ENCODE measurements around the gene FAM187B.

FAM187B gene

DNA sequence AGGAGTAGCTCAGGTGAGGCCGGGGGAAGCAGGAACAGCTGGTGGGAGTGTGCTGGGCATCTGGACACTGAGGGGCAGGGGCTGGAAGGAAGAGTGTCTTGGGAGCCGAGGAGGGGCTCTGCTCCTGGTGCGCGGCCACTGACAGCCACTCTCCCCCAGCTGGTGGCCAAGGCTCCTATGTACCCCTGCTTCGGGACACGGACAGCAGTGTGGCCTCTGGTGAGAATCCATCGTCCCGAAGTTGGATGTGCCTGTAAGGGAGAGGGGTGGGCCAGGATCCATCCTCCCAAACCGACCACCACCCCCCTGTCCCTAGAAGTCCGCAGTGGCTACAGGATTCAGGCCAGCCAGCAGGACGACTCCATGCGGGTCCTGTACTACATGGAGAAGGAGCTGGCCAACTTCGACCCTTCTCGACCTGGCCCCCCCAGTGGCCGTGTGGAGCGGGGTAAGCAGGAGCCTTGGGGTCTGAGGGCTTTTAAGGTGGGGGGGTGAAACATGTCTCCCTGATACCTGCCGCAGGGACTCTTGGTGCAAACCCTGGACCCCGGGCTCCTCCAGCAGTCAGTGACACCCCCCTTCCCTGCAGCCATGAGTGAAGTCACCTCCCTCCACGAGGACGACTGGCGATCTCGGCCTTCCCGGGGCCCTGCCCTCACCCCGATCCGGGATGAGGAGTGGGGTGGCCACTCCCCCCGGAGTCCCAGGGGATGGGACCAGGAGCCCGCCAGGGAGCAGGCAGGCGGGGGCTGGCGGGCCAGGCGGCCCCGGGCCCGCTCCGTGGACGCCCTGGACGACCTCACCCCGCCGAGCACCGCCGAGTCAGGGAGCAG lies 38.2 kb upstream of the FAM187B start:
- peak overlapping the region; percentile 55 for H3K4me3 ChIP-seq (replicated peaks; ENCODE audit: insufficient read depth, low read length)
- no peak for TF ChIP-seq POLR2AphosphoS5 (IDR thresholded peaks at IDR 0.05; ENCODE audit: low read depth)
- TF ChIP-seq, protein P1, sequence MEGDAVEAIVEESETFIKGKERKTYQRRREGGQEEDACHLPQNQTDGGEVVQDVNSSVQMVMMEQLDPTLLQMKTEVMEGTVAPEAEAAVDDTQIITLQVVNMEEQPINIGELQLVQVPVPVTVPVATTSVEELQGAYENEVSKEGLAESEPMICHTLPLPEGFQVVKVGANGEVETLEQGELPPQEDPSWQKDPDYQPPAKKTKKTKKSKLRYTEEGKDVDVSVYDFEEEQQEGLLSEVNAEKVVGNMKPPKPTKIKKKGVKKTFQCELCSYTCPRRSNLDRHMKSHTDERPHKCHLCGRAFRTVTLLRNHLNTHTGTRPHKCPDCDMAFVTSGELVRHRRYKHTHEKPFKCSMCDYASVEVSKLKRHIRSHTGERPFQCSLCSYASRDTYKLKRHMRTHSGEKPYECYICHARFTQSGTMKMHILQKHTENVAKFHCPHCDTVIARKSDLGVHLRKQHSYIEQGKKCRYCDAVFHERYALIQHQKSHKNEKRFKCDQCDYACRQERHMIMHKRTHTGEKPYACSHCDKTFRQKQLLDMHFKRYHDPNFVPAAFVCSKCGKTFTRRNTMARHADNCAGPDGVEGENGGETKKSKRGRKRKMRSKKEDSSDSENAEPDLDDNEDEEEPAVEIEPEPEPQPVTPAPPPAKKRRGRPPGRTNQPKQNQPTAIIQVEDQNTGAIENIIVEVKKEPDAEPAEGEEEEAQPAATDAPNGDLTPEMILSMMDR (IDR thresholded peaks at IDR 0.05; ENCODE audit: insufficient read depth, low read length), result no peak
- TF ChIP-seq SPI1 (IDR thresholded peaks at IDR 0.05; ENCODE audit: borderline replicate concordance, low read depth), result no peak
- no peak for TF ChIP-seq GABPA (IDR thresholded peaks at IDR 0.05; ENCODE audit: low read depth)
- TF ChIP-seq, protein P2, sequence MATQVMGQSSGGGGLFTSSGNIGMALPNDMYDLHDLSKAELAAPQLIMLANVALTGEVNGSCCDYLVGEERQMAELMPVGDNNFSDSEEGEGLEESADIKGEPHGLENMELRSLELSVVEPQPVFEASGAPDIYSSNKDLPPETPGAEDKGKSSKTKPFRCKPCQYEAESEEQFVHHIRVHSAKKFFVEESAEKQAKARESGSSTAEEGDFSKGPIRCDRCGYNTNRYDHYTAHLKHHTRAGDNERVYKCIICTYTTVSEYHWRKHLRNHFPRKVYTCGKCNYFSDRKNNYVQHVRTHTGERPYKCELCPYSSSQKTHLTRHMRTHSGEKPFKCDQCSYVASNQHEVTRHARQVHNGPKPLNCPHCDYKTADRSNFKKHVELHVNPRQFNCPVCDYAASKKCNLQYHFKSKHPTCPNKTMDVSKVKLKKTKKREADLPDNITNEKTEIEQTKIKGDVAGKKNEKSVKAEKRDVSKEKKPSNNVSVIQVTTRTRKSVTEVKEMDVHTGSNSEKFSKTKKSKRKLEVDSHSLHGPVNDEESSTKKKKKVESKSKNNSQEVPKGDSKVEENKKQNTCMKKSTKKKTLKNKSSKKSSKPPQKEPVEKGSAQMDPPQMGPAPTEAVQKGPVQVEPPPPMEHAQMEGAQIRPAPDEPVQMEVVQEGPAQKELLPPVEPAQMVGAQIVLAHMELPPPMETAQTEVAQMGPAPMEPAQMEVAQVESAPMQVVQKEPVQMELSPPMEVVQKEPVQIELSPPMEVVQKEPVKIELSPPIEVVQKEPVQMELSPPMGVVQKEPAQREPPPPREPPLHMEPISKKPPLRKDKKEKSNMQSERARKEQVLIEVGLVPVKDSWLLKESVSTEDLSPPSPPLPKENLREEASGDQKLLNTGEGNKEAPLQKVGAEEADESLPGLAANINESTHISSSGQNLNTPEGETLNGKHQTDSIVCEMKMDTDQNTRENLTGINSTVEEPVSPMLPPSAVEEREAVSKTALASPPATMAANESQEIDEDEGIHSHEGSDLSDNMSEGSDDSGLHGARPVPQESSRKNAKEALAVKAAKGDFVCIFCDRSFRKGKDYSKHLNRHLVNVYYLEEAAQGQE (IDR thresholded peaks at IDR 0.05; ENCODE audit: insufficient replicate concordance, low read depth), result no peak
- H3K27ac ChIP-seq (replicated peaks), result peak overlapping the region; percentile 93
- no peaks in the 10 kb centered on the region for H3K27me3 ChIP-seq (ENCODE audit: insufficient read depth, poor library complexity, severe bottlenecking)
- no peak for DNase-seq (ENCODE audit: low read depth in 1 of 2, low spot score in 1 of 2)

DNA sequence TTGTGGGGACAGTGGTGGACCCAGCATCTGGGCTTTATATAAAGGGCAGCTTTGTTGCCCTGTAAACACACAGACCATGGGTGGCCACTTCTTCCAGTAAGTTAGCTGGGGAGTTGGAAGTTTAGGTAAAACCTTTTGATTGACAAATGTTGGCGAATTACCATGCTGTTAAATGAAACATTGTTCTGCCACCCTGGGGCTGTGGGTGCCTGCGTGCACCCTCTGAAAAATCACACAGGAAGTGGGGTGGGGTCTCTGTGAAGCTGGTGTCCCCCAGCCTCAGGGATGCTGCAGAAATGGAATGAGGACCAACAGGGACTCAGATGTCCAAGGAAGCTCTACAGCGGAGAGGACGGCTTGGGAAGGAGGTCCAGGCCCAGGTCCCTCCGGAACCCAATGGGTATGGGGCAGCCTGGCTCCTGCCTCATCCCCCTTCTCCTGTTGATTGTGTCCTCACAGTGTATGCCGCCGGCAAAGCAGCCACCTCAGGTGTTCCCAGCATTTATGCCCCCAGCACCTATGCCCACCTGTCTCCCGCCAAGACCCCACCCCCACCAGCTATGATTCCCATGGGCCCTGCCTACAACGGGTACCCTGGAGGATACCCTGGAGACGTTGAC lies 37.5 kb upstream of the FAM187B start:
- TF ChIP-seq SPI1 (IDR thresholded peaks at IDR 0.05; ENCODE audit: borderline replicate concordance, low read depth), result no peak
- TF ChIP-seq, protein P1 (IDR thresholded peaks at IDR 0.05; ENCODE audit: insufficient read depth, low read length), result no peak
- TF ChIP-seq, protein P2 (IDR thresholded peaks at IDR 0.05; ENCODE audit: insufficient replicate concordance, low read depth), result no peak
- H3K27ac ChIP-seq (replicated peaks), result no peak overlapping the region

DNA sequence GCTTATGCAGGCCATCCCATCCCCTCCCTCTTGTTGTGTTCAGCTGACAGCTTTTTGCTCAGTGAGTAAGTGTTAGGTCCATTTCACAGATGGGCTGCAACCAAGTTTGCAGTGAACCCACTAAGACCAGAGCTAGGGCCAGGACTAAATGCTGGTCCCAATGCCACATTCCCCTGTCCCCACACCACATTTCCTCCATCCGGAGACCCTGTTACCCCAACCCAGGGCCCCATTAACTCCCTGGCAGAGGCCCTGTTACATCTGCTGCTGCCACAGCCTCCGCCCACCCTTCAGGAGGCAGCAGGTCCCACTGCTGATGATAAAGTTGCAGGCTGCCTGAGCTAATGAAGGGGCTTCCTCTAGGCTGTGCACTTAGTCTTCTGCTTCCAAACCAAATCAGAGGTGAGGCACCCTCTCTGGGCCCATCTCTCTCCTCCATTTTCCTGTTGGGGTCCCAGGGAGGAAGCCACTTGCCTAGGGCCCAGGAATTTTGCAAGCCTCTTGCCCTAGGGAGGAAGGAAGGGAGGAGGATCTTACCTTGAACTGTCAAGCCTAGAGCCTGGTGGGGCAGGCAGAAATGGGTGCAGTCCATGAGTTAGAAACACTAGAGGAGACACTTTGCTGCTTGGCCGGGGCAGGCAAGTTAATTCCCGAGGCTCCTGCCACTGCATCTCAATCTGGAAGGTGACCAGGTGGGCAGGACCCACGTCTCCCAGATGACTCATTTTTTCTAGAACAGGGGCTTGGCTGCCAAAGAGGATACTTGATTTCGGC lies 36.8 kb upstream of the FAM187B start:
- TF ChIP-seq GABPA (IDR thresholded peaks at IDR 0.05; ENCODE audit: low read depth) (no peak), SPI1 (IDR thresholded peaks at IDR 0.05; ENCODE audit: borderline replicate concordance, low read depth) (no peak), POLR2AphosphoS5 (IDR thresholded peaks at IDR 0.05; ENCODE audit: low read depth) (no peak)
- TF ChIP-seq, protein P1 (IDR thresholded peaks at IDR 0.05; ENCODE audit: insufficient read depth, low read length), result no peak
- TF ChIP-seq, protein P2 (IDR thresholded peaks at IDR 0.05; ENCODE audit: insufficient replicate concordance, low read depth), result no peak
- no peak overlapping the region for H3K4me3 ChIP-seq (replicated peaks; ENCODE audit: insufficient read depth, low read length)
- no peaks in the 10 kb centered on the region for H3K27me3 ChIP-seq (ENCODE audit: insufficient read depth, poor library complexity, severe bottlenecking)
- H3K27ac ChIP-seq (replicated peaks), result no peak overlapping the region
- DNase-seq (ENCODE audit: low read depth in 1 of 2, low spot score in 1 of 2), result no peak

More for the DNA sequence above, 37.5 kb upstream of the FAM187B start:
- Histone ChIP-seq H3K27me3 (ENCODE audit: insufficient read depth, poor library complexity, severe bottlenecking) (no peaks in the 10 kb centered on the region), H3K4me3 (replicated peaks; ENCODE audit: insufficient read depth, low read length) (no peak overlapping the region)
- no peak for DNase-seq (ENCODE audit: low read depth in 1 of 2, low spot score in 1 of 2)

Measured in HL-60 (cell line).